HCT116 (cell line): ENCODE results near the gene MROH7. TPM values are rescaled to one million over a fixed set of nuclear protein-coding genes. Genes with fewer than 3 reads are reported as not detected.

ENCODE experiments used
- ATAC-seq: fragments of 200-7000 bp; cut with Tn5 transposase; 2 replicates; pipeline ENCODE4 v1.9.1; 2020; ENCODE audit warnings: mild to moderate bottlenecking, moderate library complexity
- BruUV-seq: library from RNA; stranded (reverse); fragments of 400-500 nt; replicated peaks from 2 replicates; lab custom pipeline; 2021; lab: Mats Ljungman, UMichigan
- CTCF ChIA-PET: fragments of 300-600 bp; sonication (Branson Sonifier 250); formaldehyde crosslinking; loops from one replicate; lab custom pipeline; 2021; ENCODE audit warnings: antibody characterized with exemption; lab: Charles Lee
- POLR2A ChIA-PET: fragments of 300-600, 350-600 bp; sonication (Branson Sonifier 250); formaldehyde crosslinking; loops from one replicate; lab custom pipeline; 2021; ENCODE audit warnings: antibody characterized with exemption; lab: Charles Lee
- RAD21 ChIA-PET, 2 experiments: fragments of 300-600 bp; sonication (Branson Sonifier 250); formaldehyde crosslinking; loops; one replicate each; lab custom pipeline; 2023; ENCODE audit warnings: low total read pairs in 2 of 2; ENCODE audit not compliant: uncharacterized antibody in 2 of 2, unreplicated experiment in 2 of 2, low non-redundant PET in 1 of 2; lab: Charles Lee
- DNase-seq: peaks from one replicate; pipeline ENCODE4 v3.0.0-alpha.2; 2010; ENCODE audit warnings: low read depth, low spot score
- H2AFZ ChIP-seq: fragments of 200-600 bp; shearing (Covaris generic), sonication (generic); 2 replicates; pipeline ENCODE4 v1.6.1; 2017; ENCODE audit warnings: low read depth, mixed run types, mixed read lengths, antibody characterized with exemption, low read length; ENCODE audit not compliant: poor library complexity, severe bottlenecking
- H3K27ac ChIP-seq: 2 replicates; pipeline ENCODE4 v1.5.1; 2012; ENCODE audit warnings: low read depth, low read length
- H3K27me3 ChIP-seq: fragments of 200-600 bp; sonication (generic); 2 replicates; pipeline ENCODE4 v1.6.1; 2016; ENCODE audit warnings: mixed run types, low read length, mixed read lengths; ENCODE audit not compliant: insufficient read depth
- H3K36me3 ChIP-seq, 2 experiments: fragments of 200-500 bp in 1 of 2; fragments of 200-600 bp in 1 of 2; sonication (Bioruptor generic) in 1 of 2; sonication (generic) in 1 of 2; 2 replicates each; pipeline versions ENCODE4 v1.5.1 to v1.6.1; 2014 to 2016; ENCODE audit warnings: low read length in 2 of 2, inconsistent platforms in 1 of 2, mixed read lengths in 1 of 2, mixed run types in 1 of 2; ENCODE audit not compliant: insufficient read depth in 2 of 2, control insufficient read depth in 1 of 2
- H3K4me1 ChIP-seq, 2 experiments: fragments of 200-600 bp in 1 of 2; sonication (generic) in 1 of 2; 2 replicates each; pipeline versions ENCODE4 v1.5.1 to v1.6.1; 2012 to 2017; ENCODE audit warnings: low read length in 2 of 2, inconsistent platforms in 1 of 2, mild to moderate bottlenecking in 1 of 2, mixed read lengths in 1 of 2, mixed run types in 1 of 2, moderate library complexity in 1 of 2; ENCODE audit not compliant: insufficient read depth in 2 of 2, control insufficient read depth in 1 of 2
- H3K4me2 ChIP-seq: fragments of 200-600 bp; sonication (generic); 2 replicates; pipeline ENCODE4 v1.6.1; 2017; ENCODE audit warnings: mixed run types, low read length, mixed read lengths
- H3K4me3 ChIP-seq, 2 experiments: fragments of 200-600 bp in 1 of 2; sonication (generic) in 1 of 2; replicated peaks in 1 of 2; 2 replicates each; pipeline ENCODE4 v1.5.1; 2011 to 2016; ENCODE audit warnings: low read length in 2 of 2, control low read depth in 1 of 2, low read depth in 1 of 2, mild to moderate bottlenecking in 1 of 2, mixed read lengths in 1 of 2, mixed run types in 1 of 2
- H3K79me2 ChIP-seq: fragments of 200-600 bp; sonication (generic); 2 replicates; pipeline ENCODE4 v1.6.1; 2017; ENCODE audit warnings: mild to moderate bottlenecking, mixed run types, low read length, moderate library complexity, mixed read lengths; ENCODE audit not compliant: insufficient read depth
- H3K9ac ChIP-seq: fragments of 200-600 bp; sonication (generic); 2 replicates; pipeline ENCODE4 v1.6.1; 2016; ENCODE audit warnings: low read length, mixed read lengths
- H3K9me2 ChIP-seq: fragments of 200-600 bp; sonication (generic), shearing (Covaris generic); 2 replicates; pipeline ENCODE4 v1.6.1; 2017; ENCODE audit warnings: mixed run types, mild to moderate bottlenecking, moderate library complexity; ENCODE audit not compliant: insufficient read depth
- H3K9me3 ChIP-seq, 2 experiments: fragments of 200-500 bp in 1 of 2; fragments of 200-600 bp in 1 of 2; sonication (Bioruptor generic) in 1 of 2; sonication (generic) in 1 of 2; 2 replicates each; pipeline ENCODE4 v1.6.1; 2014 to 2017; ENCODE audit warnings: low read length in 2 of 2, mixed read lengths in 2 of 2, inconsistent platforms in 1 of 2, low read depth in 1 of 2, mild to moderate bottlenecking in 1 of 2, mixed run types in 1 of 2, moderate library complexity in 1 of 2; ENCODE audit not compliant: control insufficient read depth in 1 of 2, insufficient read depth in 1 of 2
- H4K20me1 ChIP-seq: fragments of 200-600 bp; sonication (generic), shearing (Covaris generic); 2 replicates; pipeline ENCODE4 v1.6.1; 2017; ENCODE audit warnings: mixed run types, mild to moderate bottlenecking, moderate library complexity; ENCODE audit not compliant: insufficient read depth
- CEBPB ChIP-seq: IDR thresholded peaks from 2 replicates; pipeline ENCODE4 v1.6.1; 2012; ENCODE audit warnings: low read depth
- EGR1 ChIP-seq: IDR thresholded peaks from 2 replicates; pipeline ENCODE4 v1.6.1; 2012; ENCODE audit warnings: low read depth
- ELF1 ChIP-seq: IDR thresholded peaks from 2 replicates; pipeline ENCODE4 v1.6.1; 2012; ENCODE audit warnings: low read depth, borderline replicate concordance
- EZH2 ChIP-seq: fragments of 200-600 bp; sonication (generic); IDR thresholded peaks from 2 replicates; pipeline ENCODE4 v1.6.1; 2017; ENCODE audit warnings: antibody characterized with exemption, mixed run types
- FOSL1 ChIP-seq: IDR thresholded peaks from 2 replicates; pipeline ENCODE4 v1.6.1; 2012; ENCODE audit warnings: low read depth
- JUND ChIP-seq: IDR thresholded peaks from 2 replicates; pipeline ENCODE4 v1.6.1; 2012
- POLR2A ChIP-seq: IDR thresholded peaks from 2 replicates; pipeline ENCODE4 v1.7.0; 2011; ENCODE audit warnings: borderline replicate concordance; ENCODE audit not compliant: insufficient read depth, insufficient read length; ENCODE audit errors: extremely low read depth
- SIN3A ChIP-seq: IDR thresholded peaks from 2 replicates; pipeline ENCODE4 v1.6.1; 2012; ENCODE audit warnings: low read depth
- SP1 ChIP-seq: IDR thresholded peaks from 2 replicates; pipeline ENCODE4 v1.6.1; 2012; ENCODE audit warnings: low read depth
- SRF ChIP-seq: IDR thresholded peaks from 2 replicates; pipeline ENCODE4 v1.6.1; 2012; ENCODE audit warnings: low read depth
- TCF7L2 ChIP-seq: IDR thresholded peaks from 2 replicates; pipeline ENCODE4 v1.7.0; 2011; ENCODE audit warnings: borderline replicate concordance, inconsistent platforms; ENCODE audit not compliant: insufficient read depth, insufficient read length; ENCODE audit errors: extremely low read depth
- YY1 ChIP-seq: IDR thresholded peaks from 2 replicates; pipeline ENCODE4 v1.6.1; 2011; ENCODE audit warnings: low read length, low read depth, moderate library complexity, mild to moderate bottlenecking; ENCODE audit not compliant: insufficient replicate concordance; ENCODE audit errors: extremely low read depth
- ZFX ChIP-seq: fragments of 450-650 bp; IDR thresholded peaks from 2 replicates; pipeline ENCODE4 v1.6.1; 2017
- intact Hi-C: fragments of 100-400 bp; cut with micrococcal nuclease; formaldehyde crosslinking; loops from 2 replicates; pipeline ENCODE4 v1.10.0; 2022
- total RNA-seq: library from RNA; stranded (reverse); gene quantifications from one replicate; pipeline ENCODE4 v1.2.1, GENCODE V29; 2021; ENCODE audit not compliant: unreplicated experiment
- TF ChIP-seq, protein P1 (sequence below): IDR thresholded peaks from 2 replicates; pipeline ENCODE4 v1.6.1; 2012
- TF ChIP-seq, protein P2 (sequence below), 3 experiments: fragments of 200-600 bp in 1 of 3; sonication (generic) in 1 of 3; IDR thresholded peaks in 2 of 3; conservative IDR thresholded peaks in 1 of 3; 2 replicates each; pipeline ENCODE4 v1.5.1; 2012 to 2017; ENCODE audit warnings: low read depth in 2 of 3, low read length in 2 of 3, antibody characterized with exemption in 1 of 3, borderline replicate concordance in 1 of 3, control low read depth in 1 of 3, mild to moderate bottlenecking in 1 of 3, mixed read lengths in 1 of 3, mixed run types in 1 of 3, moderate library complexity in 1 of 3; ENCODE audit not compliant: insufficient read depth in 1 of 3
- TF ChIP-seq, protein P3 (sequence below): IDR thresholded peaks from 2 replicates; pipeline ENCODE4 v1.6.1; 2012
- TF ChIP-seq, protein P4 (sequence below): IDR thresholded peaks from 2 replicates; pipeline ENCODE4 v1.6.1; 2012; ENCODE audit warnings: low read depth

MROH7 gene
- total RNA-seq, 1 experiment from 2014 or later: 1.1 TPM

DNA sequence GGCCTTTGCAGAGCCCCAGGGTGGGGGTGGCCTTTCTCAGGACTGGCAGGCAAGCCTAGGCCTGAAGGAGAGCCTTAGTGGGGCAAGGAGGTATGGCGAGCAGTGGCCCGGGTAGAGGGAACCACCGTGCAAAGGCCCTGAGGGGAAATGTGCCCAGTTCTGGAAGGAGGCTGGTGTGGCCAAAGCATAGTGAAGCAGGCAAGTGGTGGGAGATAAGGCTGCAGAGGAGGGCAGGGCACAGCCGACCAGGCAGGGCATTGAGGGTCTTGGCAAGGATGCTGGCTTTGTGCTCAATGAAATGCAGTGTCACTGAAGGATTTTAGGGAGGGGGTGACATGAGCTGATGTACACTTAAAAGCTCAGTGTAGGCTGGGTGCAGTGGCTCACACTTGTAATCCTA lies 22.8 kb downstream of the MROH7 start:
- H2AFZ ChIP-seq: no peak overlapping the region
- no peak for DNase-seq
- no peaks in the 10 kb centered on the region for H3K27me3 ChIP-seq
- no peaks in the 10 kb centered on the region for H4K20me1 ChIP-seq
- TF ChIP-seq SIN3A (no peak), CEBPB (no peak), ZFX (no peak), JUND (no peak), FOSL1 (no peak), YY1 (no peak), TCF7L2 (no peak), EZH2 (no peak), EGR1 (no peak), ELF1 (no peak), SRF (no peak), SP1 (no peak), POLR2A (no peak)
- TF ChIP-seq, protein P1, sequence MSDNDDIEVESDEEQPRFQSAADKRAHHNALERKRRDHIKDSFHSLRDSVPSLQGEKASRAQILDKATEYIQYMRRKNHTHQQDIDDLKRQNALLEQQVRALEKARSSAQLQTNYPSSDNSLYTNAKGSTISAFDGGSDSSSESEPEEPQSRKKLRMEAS: no peak
- TF ChIP-seq, protein P2, sequence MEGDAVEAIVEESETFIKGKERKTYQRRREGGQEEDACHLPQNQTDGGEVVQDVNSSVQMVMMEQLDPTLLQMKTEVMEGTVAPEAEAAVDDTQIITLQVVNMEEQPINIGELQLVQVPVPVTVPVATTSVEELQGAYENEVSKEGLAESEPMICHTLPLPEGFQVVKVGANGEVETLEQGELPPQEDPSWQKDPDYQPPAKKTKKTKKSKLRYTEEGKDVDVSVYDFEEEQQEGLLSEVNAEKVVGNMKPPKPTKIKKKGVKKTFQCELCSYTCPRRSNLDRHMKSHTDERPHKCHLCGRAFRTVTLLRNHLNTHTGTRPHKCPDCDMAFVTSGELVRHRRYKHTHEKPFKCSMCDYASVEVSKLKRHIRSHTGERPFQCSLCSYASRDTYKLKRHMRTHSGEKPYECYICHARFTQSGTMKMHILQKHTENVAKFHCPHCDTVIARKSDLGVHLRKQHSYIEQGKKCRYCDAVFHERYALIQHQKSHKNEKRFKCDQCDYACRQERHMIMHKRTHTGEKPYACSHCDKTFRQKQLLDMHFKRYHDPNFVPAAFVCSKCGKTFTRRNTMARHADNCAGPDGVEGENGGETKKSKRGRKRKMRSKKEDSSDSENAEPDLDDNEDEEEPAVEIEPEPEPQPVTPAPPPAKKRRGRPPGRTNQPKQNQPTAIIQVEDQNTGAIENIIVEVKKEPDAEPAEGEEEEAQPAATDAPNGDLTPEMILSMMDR (IDR thresholded peaks at IDR 0.05 in 2 of 3, conservative IDR thresholded peaks at IDR 0.05 in 1 of 3; ENCODE audit: borderline replicate concordance in 1 of 3, insufficient read depth in 1 of 3, low read depth in 2 of 3, low read length in 2 of 3): no peak
- TF ChIP-seq, protein P3, sequence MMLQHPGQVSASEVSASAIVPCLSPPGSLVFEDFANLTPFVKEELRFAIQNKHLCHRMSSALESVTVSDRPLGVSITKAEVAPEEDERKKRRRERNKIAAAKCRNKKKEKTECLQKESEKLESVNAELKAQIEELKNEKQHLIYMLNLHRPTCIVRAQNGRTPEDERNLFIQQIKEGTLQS: no peak
- TF ChIP-seq, protein P4, sequence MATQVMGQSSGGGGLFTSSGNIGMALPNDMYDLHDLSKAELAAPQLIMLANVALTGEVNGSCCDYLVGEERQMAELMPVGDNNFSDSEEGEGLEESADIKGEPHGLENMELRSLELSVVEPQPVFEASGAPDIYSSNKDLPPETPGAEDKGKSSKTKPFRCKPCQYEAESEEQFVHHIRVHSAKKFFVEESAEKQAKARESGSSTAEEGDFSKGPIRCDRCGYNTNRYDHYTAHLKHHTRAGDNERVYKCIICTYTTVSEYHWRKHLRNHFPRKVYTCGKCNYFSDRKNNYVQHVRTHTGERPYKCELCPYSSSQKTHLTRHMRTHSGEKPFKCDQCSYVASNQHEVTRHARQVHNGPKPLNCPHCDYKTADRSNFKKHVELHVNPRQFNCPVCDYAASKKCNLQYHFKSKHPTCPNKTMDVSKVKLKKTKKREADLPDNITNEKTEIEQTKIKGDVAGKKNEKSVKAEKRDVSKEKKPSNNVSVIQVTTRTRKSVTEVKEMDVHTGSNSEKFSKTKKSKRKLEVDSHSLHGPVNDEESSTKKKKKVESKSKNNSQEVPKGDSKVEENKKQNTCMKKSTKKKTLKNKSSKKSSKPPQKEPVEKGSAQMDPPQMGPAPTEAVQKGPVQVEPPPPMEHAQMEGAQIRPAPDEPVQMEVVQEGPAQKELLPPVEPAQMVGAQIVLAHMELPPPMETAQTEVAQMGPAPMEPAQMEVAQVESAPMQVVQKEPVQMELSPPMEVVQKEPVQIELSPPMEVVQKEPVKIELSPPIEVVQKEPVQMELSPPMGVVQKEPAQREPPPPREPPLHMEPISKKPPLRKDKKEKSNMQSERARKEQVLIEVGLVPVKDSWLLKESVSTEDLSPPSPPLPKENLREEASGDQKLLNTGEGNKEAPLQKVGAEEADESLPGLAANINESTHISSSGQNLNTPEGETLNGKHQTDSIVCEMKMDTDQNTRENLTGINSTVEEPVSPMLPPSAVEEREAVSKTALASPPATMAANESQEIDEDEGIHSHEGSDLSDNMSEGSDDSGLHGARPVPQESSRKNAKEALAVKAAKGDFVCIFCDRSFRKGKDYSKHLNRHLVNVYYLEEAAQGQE: no peak
- TF ChIP-seq, all 23 proteins: peak for 0
- Histone ChIP-seq H3K9me3 (no peaks in the 10 kb centered on the region), H3K4me2 (no peak overlapping the region), H3K79me2 (no peaks in the 10 kb centered on the region), H3K9me2 (no peaks in the 10 kb centered on the region), H3K9ac (no peak overlapping the region), H3K4me1 (no peaks in the 10 kb centered on the region), H3K4me3 (no peak overlapping the region), H3K36me3 (no peaks in the 10 kb centered on the region), H3K27ac (no peak overlapping the region)
- no peak for ATAC-seq
- no TSS peak for BruUV-seq
- ChIA-PET CTCF (no interaction called here), POLR2A (no interaction called here), RAD21 (no interaction called here)
- intact Hi-C loops: no loop called here
